GM12873 (cell line): ENCODE measurements around the gene FAM131B.

ENCODE experiments used
- TF ChIP-seq, protein P1 (sequence below): IDR thresholded peaks from 2 replicates; pipeline ENCODE4 v1.5.1; 2012; ENCODE audit warnings: low read depth, mild to moderate bottlenecking, moderate library complexity, low read length, control low read depth; ENCODE audit not compliant: insufficient read depth; ENCODE audit errors: missing control alignments

Gene FAM131B

DNA sequence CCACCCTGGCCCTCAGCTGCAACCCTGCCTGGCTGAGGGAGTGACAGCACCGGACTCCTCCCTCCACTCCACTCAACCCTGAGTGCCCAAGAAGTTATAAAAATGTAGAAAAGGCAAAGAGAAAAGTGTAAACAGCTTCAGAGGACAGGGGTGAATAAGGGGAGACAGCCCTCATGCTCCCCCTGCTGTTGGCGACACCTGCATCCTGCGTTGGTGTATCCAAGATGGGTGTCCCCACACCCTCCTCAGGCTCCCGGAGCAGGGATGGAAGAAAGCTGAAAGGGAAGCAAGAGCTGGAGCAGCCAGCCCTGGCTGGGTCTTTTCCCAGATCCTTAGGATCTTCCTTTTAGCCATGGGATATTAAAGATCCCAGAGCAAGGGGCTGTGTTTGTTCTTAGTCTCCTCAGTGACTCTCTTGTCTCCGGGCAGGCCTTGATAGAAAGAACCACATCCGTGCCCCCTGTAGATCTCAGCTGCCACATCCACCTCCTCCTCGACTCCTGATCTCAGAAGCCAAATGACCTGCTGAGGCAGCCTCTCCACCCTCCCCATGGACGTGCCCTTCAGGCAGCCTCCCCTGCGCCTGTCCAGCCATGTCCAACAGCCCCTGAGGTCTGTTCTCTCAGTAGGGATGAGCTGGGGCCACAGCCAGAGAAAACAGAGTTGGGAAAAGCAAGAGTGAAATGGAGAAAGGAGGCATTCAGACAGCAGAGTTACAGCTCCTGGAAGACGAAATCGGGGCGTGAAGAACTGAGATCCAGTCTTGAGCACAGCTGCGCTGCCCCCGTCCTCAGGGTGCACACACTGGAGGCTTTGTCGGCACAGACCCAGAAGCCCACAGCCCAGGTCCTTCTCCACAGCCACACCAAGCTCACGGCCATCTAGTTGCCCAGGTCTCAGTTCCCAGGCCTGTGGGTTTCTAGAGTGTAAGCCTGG is 6.8 kb downstream of the FAM131B start:
- TF ChIP-seq, protein P1, sequence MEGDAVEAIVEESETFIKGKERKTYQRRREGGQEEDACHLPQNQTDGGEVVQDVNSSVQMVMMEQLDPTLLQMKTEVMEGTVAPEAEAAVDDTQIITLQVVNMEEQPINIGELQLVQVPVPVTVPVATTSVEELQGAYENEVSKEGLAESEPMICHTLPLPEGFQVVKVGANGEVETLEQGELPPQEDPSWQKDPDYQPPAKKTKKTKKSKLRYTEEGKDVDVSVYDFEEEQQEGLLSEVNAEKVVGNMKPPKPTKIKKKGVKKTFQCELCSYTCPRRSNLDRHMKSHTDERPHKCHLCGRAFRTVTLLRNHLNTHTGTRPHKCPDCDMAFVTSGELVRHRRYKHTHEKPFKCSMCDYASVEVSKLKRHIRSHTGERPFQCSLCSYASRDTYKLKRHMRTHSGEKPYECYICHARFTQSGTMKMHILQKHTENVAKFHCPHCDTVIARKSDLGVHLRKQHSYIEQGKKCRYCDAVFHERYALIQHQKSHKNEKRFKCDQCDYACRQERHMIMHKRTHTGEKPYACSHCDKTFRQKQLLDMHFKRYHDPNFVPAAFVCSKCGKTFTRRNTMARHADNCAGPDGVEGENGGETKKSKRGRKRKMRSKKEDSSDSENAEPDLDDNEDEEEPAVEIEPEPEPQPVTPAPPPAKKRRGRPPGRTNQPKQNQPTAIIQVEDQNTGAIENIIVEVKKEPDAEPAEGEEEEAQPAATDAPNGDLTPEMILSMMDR, result peak; percentile 22

- TF ChIP-seq, protein P1, result no peak
Observed at GRCh38 chr7:143354965-143355364, 7.5 kb downstream of the FAM131B start.

- TF ChIP-seq, protein P1, result no peak
Observed at GRCh38 chr7:143354376-143354775, 8.1 kb downstream of the FAM131B start.

DNA sequence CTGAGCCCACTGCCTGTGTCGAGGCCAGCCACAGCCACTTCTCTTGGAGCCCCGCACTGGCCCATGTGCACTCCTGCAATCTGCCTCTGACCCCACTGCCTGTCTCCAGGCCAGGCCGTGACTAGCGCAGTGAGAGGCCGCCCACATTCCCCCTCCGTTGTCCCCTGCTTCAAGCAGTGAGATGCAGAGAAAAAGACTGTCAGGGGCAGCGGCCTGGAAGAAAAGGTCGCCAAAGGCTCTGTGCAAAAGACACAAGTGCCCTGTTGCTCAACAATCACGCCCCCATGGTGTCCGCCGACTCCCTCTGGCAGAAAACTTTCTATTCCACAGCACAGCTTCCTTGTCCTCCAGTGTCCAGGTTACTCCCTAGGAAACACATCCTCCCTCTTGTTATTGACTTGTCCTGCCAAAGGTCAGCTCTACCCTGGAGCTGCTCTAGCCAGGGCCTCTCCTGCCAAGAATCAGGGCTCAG is 9.9 kb downstream of the FAM131B start:
- TF ChIP-seq, protein P1, result no peak

DNA sequence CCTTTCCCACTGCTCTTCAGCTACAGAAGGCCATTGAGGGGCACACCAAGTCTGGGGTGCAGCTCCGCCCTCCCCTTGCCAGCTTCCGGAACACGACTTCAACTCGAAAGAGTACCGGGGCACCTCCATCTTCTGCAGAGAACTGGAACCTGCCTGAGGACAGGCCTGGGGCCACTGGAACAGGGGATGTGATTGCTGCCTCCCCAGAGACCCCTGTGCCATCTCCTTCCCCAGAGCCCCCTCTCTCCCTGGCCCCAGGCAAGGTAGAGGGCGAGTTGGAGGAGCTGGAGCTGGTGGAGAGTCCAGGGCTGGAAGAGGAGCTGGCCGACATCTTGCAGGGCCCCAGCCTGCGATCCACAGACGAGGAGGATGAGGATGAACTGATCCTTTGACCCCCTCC is 10.9 kb downstream of the FAM131B start:
- TF ChIP-seq, protein P1, result no peak

GRCh38 chr7:143351060-143351459 is 11.5 kb downstream of the FAM131B start:
- TF ChIP-seq, protein P1, result no peak

GRCh38 chr7:143347950-143348349 is 14.6 kb downstream of the FAM131B start:
- TF ChIP-seq, protein P1, result no peak
